Fibroblast of skin of right quadriceps (primary cell): Measurements from ENCODE around the gene CCL22.

Experiments
- DNase-seq: peaks from one replicate; pipeline ENCODE4 v3.0.0-alpha.2; 2013

The CCL22 gene

DNA sequence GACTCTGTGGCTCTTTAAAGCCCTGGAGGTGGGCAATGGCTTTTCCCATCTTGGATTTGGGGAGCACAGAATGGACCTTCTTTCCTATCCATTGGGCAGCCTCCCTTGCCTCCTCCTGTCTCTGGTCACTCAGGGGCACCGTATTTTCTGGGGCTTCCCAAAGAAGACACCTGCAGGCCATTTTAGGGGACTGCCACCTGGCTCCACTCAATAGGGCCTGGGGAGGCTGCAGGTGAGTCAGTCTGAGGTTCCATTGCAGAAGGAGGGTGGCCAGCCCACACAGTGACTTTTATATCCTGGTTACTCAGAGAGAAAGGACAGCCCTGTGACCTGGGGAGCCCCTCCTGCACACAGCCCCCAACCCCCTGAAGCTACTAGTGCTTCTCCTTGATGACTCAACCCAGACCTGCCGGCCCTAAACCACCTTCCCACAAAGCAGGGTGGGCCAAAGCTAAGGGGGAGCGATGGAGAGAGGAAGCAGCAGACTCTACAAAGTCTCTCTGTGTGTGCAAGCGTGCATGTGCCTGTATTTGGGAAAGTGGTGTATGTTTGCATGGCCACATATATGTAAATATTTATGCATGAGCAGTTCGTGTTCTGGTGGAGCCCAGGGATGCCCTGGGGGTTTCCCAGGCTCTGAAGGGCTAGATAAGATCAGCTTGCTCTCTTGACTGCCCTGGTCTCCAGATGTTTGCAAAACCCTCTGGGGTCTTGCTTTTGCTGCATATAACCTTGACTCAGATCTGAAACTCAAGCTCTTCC is 18.7 kb downstream of the CCL22 start:
- no peak for DNase-seq

- DNase-seq = no peak
Observed at GRCh38 chr16:57379579-57379978, 21.0 kb downstream of the CCL22 start.

DNA sequence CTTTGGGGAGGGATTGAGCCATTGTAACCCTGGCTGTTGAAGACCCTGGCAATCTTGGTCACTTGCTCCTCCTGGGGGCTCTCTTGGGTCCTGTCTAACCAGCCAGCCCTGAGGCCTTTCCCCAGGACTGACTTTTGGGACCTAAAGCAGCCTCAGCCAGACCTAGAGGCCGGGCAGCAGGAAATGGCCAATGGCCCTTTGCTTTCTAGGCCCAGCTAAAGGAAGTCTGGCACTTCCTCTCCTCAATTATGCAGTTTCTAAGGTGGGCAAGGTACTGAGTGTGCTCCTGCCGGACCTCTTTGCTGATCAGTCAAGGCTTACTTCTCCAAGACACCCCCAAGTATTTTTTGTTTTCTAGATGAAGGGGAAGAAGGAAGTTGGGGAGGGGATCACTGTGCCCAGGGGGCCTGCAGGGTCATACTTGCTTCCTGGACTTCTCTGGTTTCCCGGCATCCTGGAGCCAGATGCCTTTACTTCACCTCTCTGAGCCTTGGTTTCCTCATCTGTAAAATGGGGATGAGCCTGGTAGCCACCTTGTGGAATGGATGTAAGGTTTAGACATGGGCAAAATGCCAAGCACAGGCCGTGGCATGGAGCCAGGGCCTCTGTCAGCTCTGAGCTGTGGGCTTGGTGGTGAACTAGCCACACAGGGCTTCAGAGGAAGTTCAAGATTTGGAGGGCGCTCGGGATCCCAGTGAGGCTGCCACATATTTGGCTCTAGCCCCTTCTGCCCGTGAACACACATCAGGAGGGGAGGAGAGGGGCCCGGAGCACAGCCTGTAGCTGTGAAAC is 22.3 kb downstream of the CCL22 start:
- no peak for DNase-seq

DNA sequence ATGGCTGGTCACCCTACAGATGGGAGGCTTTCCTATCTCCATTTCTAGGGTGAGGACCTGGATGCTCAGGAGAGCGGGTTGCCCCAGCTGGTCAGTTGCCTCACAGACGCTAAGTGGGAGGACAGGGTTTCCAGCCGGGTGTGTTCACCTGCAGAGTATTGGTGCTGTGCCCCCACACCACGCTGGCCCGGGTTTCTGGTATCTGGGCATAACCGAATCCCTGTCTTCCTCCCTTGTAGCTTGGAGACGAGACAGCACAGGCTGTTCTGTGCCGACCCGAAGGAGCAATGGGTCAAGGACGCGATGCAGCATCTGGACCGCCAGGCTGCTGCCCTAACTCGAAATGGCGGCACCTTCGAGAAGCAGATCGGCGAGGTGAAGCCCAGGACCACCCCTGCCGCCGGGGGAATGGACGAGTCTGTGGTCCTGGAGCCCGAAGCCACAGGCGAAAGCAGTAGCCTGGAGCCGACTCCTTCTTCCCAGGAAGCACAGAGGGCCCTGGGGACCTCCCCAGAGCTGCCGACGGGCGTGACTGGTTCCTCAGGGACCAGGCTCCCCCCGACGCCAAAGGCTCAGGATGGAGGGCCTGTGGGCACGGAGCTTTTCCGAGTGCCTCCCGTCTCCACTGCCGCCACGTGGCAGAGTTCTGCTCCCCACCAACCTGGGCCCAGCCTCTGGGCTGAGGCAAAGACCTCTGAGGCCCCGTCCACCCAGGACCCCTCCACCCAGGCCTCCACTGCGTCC is 23.4 kb downstream of the CCL22 start:
- DNase-seq = no peak

GRCh38 chr16:57382535-57383275 is 24.1 kb downstream of the CCL22 start:
- DNase-seq = no peak

- peak; percentile 45 for DNase-seq
Observed at GRCh38 chr16:57383276-57384247, 25.0 kb downstream of the CCL22 start.

DNA sequence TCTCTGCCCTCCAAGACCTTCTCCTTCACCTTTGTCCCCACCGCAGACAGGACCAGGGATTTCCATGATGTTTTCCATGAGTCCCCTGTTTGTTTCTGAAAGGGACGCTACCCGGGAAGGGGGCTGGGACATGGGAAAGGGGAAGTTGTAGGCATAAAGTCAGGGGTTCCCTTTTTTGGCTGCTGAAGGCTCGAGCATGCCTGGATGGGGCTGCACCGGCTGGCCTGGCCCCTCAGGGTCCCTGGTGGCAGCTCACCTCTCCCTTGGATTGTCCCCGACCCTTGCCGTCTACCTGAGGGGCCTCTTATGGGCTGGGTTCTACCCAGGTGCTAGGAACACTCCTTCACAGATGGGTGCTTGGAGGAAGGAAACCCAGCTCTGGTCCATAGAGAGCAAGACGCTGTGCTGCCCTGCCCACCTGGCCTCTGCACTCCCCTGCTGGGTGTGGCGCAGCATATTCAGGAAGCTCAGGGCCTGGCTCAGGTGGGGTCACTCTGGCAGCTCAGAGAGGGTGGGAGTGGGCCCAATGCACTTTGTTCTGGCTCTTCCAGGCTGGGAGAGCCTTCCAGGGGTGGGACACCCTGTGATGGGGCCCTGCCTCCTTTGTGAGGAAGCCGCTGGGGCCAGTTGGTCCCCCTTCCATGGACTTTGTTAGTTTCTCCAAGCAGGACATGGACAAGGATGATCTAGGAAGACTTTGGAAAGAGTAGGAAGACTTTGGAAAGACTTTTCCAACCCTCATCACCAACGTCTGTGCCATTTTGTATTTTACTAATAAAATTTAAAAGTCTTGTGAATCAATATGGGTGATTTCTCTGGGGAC is 25.9 kb downstream of the CCL22 start:
- DNase-seq = no peak

DNA sequence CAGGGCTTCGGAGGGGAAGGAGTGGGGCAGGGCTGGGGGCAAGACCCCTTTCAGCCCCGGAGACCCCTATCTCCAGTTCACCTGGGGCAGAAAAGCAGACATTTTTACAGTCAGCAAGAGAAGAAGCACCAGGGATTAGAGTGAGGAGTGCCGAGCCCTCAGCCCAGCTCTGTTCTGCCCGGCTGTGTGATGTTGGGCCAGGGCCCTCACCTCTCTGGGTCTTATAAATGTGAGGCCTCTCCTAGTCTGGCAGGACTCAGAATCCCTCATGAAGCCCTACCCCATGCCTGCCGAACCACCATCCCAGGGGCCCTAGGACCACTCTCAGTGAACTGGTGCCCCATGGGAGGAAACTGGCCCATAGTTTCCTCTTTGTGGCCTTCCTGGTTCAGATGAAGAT is 26.5 kb downstream of the CCL22 start:
- no peak for DNase-seq

DNA sequence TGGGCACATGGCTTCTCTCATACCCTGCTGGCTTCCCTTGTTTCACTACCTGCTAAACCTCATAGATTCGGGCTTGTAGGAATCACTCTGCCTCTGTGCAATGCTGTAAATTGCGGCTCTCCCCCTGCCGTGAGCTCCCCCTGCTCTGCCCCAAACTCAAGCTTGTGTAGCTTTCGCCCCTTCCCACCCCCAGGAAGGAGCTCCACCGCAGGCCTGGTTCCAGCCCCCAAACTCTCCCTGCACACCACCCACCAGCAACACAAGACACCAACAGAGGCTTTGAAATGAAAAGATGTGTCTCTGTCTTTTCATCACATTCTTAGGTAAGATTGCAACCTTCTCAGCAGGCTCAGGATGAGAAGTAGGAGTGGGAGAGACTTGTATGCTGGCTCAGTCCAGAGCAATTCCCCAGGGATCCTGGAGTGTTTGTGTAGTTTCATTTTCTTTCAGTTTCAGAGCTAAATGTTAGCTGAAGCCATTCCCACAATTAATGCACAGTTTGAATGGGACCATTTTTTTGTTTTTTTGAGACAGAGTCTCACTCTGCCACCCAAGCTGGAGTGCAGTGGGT is 27.9 kb downstream of the CCL22 start:
- DNase-seq = peak; percentile 59

GRCh38 chr16:57387598-57388354 is 29.2 kb downstream of the CCL22 start:
- DNase-seq = no peak

DNA sequence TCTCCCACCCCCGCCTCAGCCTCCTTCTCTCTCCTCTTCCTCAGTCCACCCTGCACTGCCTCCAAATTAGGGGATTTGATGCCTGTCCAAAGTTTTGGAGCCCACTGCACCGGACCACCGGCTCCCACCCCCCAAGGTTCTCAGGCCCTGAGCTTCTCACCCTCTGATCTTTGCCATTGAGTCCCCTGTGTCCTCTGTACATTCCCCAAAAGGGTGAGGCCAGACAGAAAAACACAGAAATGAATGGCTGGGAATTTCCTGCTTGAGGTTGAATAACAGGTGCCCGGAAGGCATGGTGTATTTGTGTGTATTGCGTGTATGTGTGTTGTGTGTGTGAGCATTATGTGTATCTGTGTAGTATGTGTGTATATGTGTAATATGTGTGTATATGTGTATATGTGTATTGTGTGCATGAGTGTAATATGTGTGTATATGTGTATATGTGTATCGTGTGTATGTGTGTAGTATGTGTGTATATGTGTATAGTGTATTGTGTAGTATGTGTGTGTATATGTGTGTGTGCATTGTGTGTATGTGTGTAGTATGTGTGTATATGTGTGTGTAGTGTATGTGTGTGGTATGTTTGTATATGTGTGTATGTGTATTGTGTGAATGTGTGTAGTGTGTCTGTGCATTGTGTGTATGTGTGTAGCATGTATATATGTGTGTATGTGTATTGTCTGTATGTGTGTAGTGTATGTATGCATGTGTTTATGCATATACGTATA is 29.9 kb downstream of the CCL22 start:
- DNase-seq = no peak

DNA sequence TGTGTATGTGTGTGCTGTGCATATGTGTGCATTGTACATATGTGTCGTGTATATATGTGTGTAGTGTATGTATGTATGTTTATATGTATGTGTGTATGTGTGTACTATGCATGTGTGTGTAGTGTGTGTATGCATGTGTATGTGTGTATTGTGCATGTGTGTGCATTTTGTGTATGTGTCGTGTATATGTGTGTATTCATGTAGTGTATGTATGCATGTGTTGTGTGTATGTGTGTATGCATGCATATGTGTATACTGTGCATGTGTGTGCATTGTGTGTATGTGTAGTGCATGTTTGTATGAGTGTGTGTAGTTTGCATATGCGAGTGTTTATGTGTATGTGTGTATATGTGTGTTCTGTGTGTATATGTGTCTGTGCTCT is 30.5 kb downstream of the CCL22 start:
- DNase-seq = no peak

GRCh38 chr16:57390636-57391295 is 32.2 kb downstream of the CCL22 start:
- DNase-seq = no peak

DNA sequence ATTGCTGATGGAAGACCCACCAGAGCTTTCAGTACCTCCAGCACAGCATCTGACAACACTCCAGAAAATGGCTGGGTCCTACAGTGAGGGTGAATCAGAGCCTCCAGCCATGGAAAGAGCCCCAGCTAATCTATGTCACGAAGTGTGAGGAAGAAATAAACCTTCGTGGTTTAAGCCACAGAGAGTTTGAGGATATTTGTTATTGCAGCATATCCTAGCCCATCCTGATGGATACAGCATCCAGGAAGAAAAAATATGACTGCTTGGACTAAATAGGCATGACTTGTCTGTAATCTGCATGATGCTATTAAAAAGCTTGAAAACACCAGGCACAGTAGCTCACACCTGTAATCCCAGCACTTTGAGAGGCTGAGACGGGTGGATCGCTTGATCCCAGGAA is 32.7 kb downstream of the CCL22 start:
- no peak for DNase-seq

DNA sequence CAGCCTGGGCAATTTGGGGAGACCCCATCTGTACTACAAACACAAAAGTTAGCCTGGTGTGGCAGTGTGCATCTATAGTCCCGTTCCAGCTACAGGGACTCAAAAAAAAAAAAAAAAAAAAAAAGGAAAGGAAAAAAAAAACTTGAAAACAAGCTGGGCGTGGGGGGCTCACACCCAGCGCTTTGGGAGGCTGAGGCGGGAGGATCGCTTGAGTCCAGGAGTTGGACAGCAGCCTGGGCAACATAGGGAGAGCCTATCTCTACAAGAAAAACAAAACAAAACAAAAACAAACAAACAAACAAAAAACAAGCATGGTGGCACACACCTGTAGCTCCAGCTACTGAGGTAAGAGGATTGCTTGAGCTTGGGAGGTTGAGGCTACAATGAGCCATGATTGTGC is 33.1 kb downstream of the CCL22 start:
- no peak for DNase-seq

GRCh38 chr16:57392694-57393093 is 34.1 kb downstream of the CCL22 start:
- no peak for DNase-seq

GRCh38 chr16:57394444-57394843 is 35.9 kb downstream of the CCL22 start:
- DNase-seq = no peak

DNA sequence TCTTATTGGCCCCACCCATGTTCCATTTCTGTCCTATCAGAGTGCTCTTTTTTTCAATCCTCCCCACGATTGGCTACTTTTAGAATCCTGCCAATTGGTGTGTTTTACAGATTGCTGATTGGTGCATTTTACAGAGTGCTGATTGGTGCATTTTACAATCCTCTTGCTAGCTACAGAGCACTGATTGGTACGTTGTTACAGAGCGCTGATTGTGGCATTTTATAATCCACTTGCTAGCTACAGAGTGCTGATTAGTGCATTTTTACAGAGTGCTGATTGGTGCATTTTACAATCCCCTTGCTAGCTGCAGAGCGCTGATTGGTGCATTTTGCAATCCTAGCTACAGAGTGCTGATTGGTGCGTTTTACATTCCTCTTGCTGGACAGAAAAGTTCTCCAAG is 36.4 kb downstream of the CCL22 start:
- DNase-seq = no peak
